ENCODE measurements around the gene LY6G6F. TPM values are rescaled to one million over a fixed set of nuclear protein-coding genes. Genes with fewer than 3 reads are reported as not detected.

Gene LY6G6F
- total and polyA plus RNA-seq, 2 of the 13 experiments (the other 11 are each of a cell fraction or from before 2014, with no cell fraction given): not detected

- TF ChIP-seq TRIM22 (IDR thresholded peaks at IDR 0.05) (no peak), ZFP37 (CRISPR knock-in tag; IDR thresholded peaks at IDR 0.05; ENCODE audit: borderline replicate concordance) (peak; percentile 42; the same call in 1 of the 2 replicates), TBX2 (CRISPR knock-in tag; IDR thresholded peaks at IDR 0.05; ENCODE audit: borderline replicate concordance) (peak; percentile 82), ZNF614 (CRISPR knock-in tag; IDR thresholded peaks at IDR 0.05; ENCODE audit: borderline replicate concordance) (peak; percentile 65; the same call in 1 of the 2 replicates), SIX4 (CRISPR knock-in tag; IDR thresholded peaks at IDR 0.05) (no peak), ZNF569 (CRISPR knock-in tag; IDR thresholded peaks at IDR 0.05; ENCODE audit: borderline replicate concordance) (peak; percentile 94; the same call in 1 of the 2 replicates), ZBTB7A (CRISPR knock-in tag; IDR thresholded peaks at IDR 0.05) (peak; percentile 52), EEA1 (CRISPR knock-in tag; IDR thresholded peaks at IDR 0.05; ENCODE audit: borderline replicate concordance) (0 out of 2 replicates have a peak, but pooled peaks have one; percentile 59), KLF12 (CRISPR knock-in tag; IDR thresholded peaks at IDR 0.05; ENCODE audit: borderline replicate concordance) (0 out of 2 replicates have a peak, but pooled peaks have one; percentile 28), RAD51 (IDR thresholded peaks at IDR 0.05; ENCODE audit: borderline replicate concordance) (no peak), CEBPB (IDR thresholded peaks at IDR 0.05; ENCODE audit: borderline replicate concordance, low read depth, low read length) (peak; percentile 50; the same call in 1 of the 2 replicates), ZNF724P (CRISPR knock-in tag; IDR thresholded peaks at IDR 0.05; ENCODE audit: borderline replicate concordance) (peak; percentile 96; the same call in 1 of the 2 replicates), ZNF713 (CRISPR knock-in tag; IDR thresholded peaks at IDR 0.05) (0 out of 2 replicates have a peak, but pooled peaks have one; percentile 83), E2F1 (CRISPR knock-in tag; IDR thresholded peaks at IDR 0.05) (peak; percentile 97), ZNF180 (CRISPR knock-in tag; IDR thresholded peaks at IDR 0.05; ENCODE audit: borderline replicate concordance, low read depth) (no peak), DNMT1 (CRISPR knock-in tag; IDR thresholded peaks at IDR 0.05) (peak; percentile 50; the same call in 1 of the 2 replicates), MTF1 (CRISPR knock-in tag; IDR thresholded peaks at IDR 0.05) (peak; percentile 68; the same call in 1 of the 2 replicates), HOMEZ (CRISPR knock-in tag; IDR thresholded peaks at IDR 0.05; ENCODE audit: low read depth) (0 out of 2 replicates have a peak, but pooled peaks have one; percentile 25), ELF1 (CRISPR knock-in tag; IDR thresholded peaks at IDR 0.05) (no peak), ZNF550 (CRISPR knock-in tag; IDR thresholded peaks at IDR 0.05; ENCODE audit: borderline replicate concordance) (peak; percentile 98; the same call in 1 of the 2 replicates), ZMAT3 (CRISPR knock-in tag; conservative IDR thresholded peaks at IDR 0.05) (no peak; the same call in 1 of the 2 replicates), MTA1 (CRISPR knock-in tag; IDR thresholded peaks at IDR 0.05; ENCODE audit: borderline replicate concordance) (no peak; the same call in 1 of the 2 replicates), BCLAF1 (IDR thresholded peaks at IDR 0.05) (no peak)
Measured at GRCh38 chr6:31664790-31665500, 41.7 kb upstream of the LY6G6F start, which contains the start of gene GPANK1 (continued).
